IgD-negative memory B cell (primary cell): Measurements from ENCODE around the gene TAMALIN. TPM values are rescaled to one million over a fixed set of nuclear protein-coding genes. Genes with fewer than 3 reads are reported as not detected.
A peak's percentile ranks its signal among the peaks of the same experiment; 100 is the strongest.

Experiments used
- H3K27ac Mint-ChIP-seq, 3 donors: one replicate each; pipeline ENCODE4 v1.8.0; 2020 to 2022; ENCODE audit warnings: mild to moderate bottlenecking in 3 of 3, mixed read lengths in 3 of 3, moderate library complexity in 1 of 3
- H3K27me3 Mint-ChIP-seq: one replicate; pipeline ENCODE4 v1.8.0; 2021; ENCODE audit warnings: mixed read lengths
- H3K36me3 Mint-ChIP-seq: one replicate; pipeline ENCODE4 v1.8.0; 2020; ENCODE audit warnings: mild to moderate bottlenecking, mixed read lengths
- H3K4me1 Mint-ChIP-seq, 3 donors: one replicate each; pipeline ENCODE4 v1.8.0; 2020 to 2022; ENCODE audit warnings: mixed read lengths in 3 of 3, mild to moderate bottlenecking in 1 of 3
- H3K4me3 Mint-ChIP-seq, 4 donors: one replicate each; pipeline ENCODE4 v1.8.0; 2020 to 2022; ENCODE audit warnings: mild to moderate bottlenecking in 4 of 4, mixed read lengths in 4 of 4, moderate library complexity in 3 of 4
- H3K9me3 Mint-ChIP-seq, 3 donors: one replicate each; pipeline ENCODE4 v1.8.0; 2020 to 2021; ENCODE audit warnings: mixed read lengths in 3 of 3, mild to moderate bottlenecking in 1 of 3
- polyA plus RNA-seq: library from polyadenylated mRNA; unstranded; fragments of 300-500 nt; fragmentation: Illumina TruSeq; gene quantifications from one replicate; pipeline ENCODE4 v1.2.3, GENCODE V29; 2021

TAMALIN gene
- 6.4 TPM for polyA plus RNA-seq

GRCh38 chr12:52006726-52007157 is at the start of gene TAMALIN:
Gene TAMALIN (plus strand): TSS chr12:52006946. CDS start chr12:52007020, 74 bp downstream.
- H3K27me3 Mint-ChIP-seq: peaks cover 4% of the 10 kb centered on the region
- peak within 1 kb of the TSS; percentile 88 to 99 (median 97) for H3K27ac Mint-ChIP-seq
- H3K4me3 Mint-ChIP-seq: peak within 1 kb of the TSS; percentile 69 to 98 (median 95)
- peaks cover 14 to 19% (median 14%) of the 10 kb centered on the region in 3 donors for H3K4me1 Mint-ChIP-seq
- H3K36me3 Mint-ChIP-seq: peaks cover 4% of the 10 kb centered on the region
- H3K9me3 Mint-ChIP-seq: no peaks in the 10 kb centered on the region

- Mint-ChIP-seq H3K4me1 (peaks cover 0 to 7% (median under 1%) of the 10 kb centered on the region in 3 donors), H3K9me3 (no peaks in the 10 kb centered on the region), H3K27ac (no peak overlapping the region), H3K36me3 (no peaks in the 10 kb centered on the region), H3K4me3 (no peak overlapping the region), H3K27me3 (no peaks in the 10 kb centered on the region)
Measured at GRCh38 chr12:51958542-51958941, 48.2 kb upstream of the TAMALIN start.

- H3K36me3 Mint-ChIP-seq: peaks cover 4% of the 10 kb centered on the region
- H3K27me3 Mint-ChIP-seq: no peaks in the 10 kb centered on the region
- no peak overlapping the region for H3K27ac Mint-ChIP-seq
- H3K4me3 Mint-ChIP-seq: no peak overlapping the region
- no peaks in the 10 kb centered on the region for H3K9me3 Mint-ChIP-seq
- H3K4me1 Mint-ChIP-seq: peaks cover 0 to 5% (median 0%) of the 10 kb centered on the region in 3 donors
Measured at GRCh38 chr12:51959211-51959610, 47.5 kb upstream of the TAMALIN start.

- Mint-ChIP-seq H3K27ac (no peak overlapping the region), H3K4me1 (peaks cover 0 to 4% (median 0%) of the 10 kb centered on the region in 3 donors), H3K9me3 (no peaks in the 10 kb centered on the region), H3K4me3 (no peak overlapping the region), H3K36me3 (peaks cover 4% of the 10 kb centered on the region), H3K27me3 (no peaks in the 10 kb centered on the region)
Measured at GRCh38 chr12:51959921-51960320, 46.8 kb upstream of the TAMALIN start.

- Mint-ChIP-seq H3K4me1 (peaks cover 0 to 4% (median 0%) of the 10 kb centered on the region in 3 donors), H3K36me3 (peaks cover 5% of the 10 kb centered on the region), H3K9me3 (no peaks in the 10 kb centered on the region), H3K27ac (no peak overlapping the region), H3K27me3 (no peaks in the 10 kb centered on the region), H3K4me3 (no peak overlapping the region)
Measured at GRCh38 chr12:51960488-51960887, 46.3 kb upstream of the TAMALIN start.

- Mint-ChIP-seq H3K27ac (no peak overlapping the region), H3K36me3 (peaks cover 5% of the 10 kb centered on the region), H3K4me1 (peaks cover 0 to 4% (median 0%) of the 10 kb centered on the region in 3 donors), H3K9me3 (no peaks in the 10 kb centered on the region), H3K27me3 (peaks cover 3% of the 10 kb centered on the region), H3K4me3 (no peak overlapping the region)
Measured at GRCh38 chr12:51960890-51961289, 45.9 kb upstream of the TAMALIN start.

GRCh38 chr12:51961834-51962233 is 44.9 kb upstream of the TAMALIN start:
- Mint-ChIP-seq H3K4me1 (peaks cover 0 to 4% (median 0%) of the 10 kb centered on the region in 3 donors), H3K36me3 (peaks cover 5% of the 10 kb centered on the region), H3K27ac (no peak overlapping the region), H3K9me3 (no peaks in the 10 kb centered on the region), H3K4me3 (no peak overlapping the region), H3K27me3 (peaks cover 3% of the 10 kb centered on the region)

- peaks cover 5% of the 10 kb centered on the region for H3K36me3 Mint-ChIP-seq
- no peak overlapping the region for H3K4me3 Mint-ChIP-seq
- H3K27ac Mint-ChIP-seq: no peak overlapping the region
- no peaks in the 10 kb centered on the region for H3K9me3 Mint-ChIP-seq
- H3K27me3 Mint-ChIP-seq: peaks cover 3% of the 10 kb centered on the region
- H3K4me1 Mint-ChIP-seq: peaks cover 0 to 4% (median 0%) of the 10 kb centered on the region in 3 donors
Measured at GRCh38 chr12:51962737-51963136, 44.0 kb upstream of the TAMALIN start.

- H3K4me3 Mint-ChIP-seq: no peak overlapping the region
- peaks cover 3% of the 10 kb centered on the region for H3K27me3 Mint-ChIP-seq
- H3K9me3 Mint-ChIP-seq: no peaks in the 10 kb centered on the region
- peaks cover 0 to 4% (median 0%) of the 10 kb centered on the region in 3 donors for H3K4me1 Mint-ChIP-seq
- no peak overlapping the region for H3K27ac Mint-ChIP-seq
- H3K36me3 Mint-ChIP-seq: peaks cover 5% of the 10 kb centered on the region
Measured at GRCh38 chr12:51963477-51963876, 43.3 kb upstream of the TAMALIN start.

- Mint-ChIP-seq H3K4me1 (peaks cover 36 to 39% (median 37%) of the 10 kb centered on the region in 3 donors), H3K27me3 (peaks cover 3% of the 10 kb centered on the region), H3K27ac (no peak overlapping the region), H3K36me3 (peaks cover 2% of the 10 kb centered on the region), H3K9me3 (no peaks in the 10 kb centered on the region), H3K4me3 (peak overlapping the region in 1 of 4 donors; percentile 5)
Measured at GRCh38 chr12:51969643-51970042, 37.1 kb upstream of the TAMALIN start.

GRCh38 chr12:51970904-51971646 is 35.7 kb upstream of the TAMALIN start:
- Mint-ChIP-seq H3K27me3 (no peaks in the 10 kb centered on the region), H3K9me3 (no peaks in the 10 kb centered on the region), H3K27ac (peak overlapping the region; percentile 21 to 74 (median 69)), H3K36me3 (peaks cover 2% of the 10 kb centered on the region), H3K4me1 (peaks cover 37 to 44% (median 38%) of the 10 kb centered on the region in 3 donors), H3K4me3 (peak overlapping the region; percentile 2 to 92 (median 52))

GRCh38 chr12:51971679-51972421 is 34.9 kb upstream of the TAMALIN start:
- no peaks in the 10 kb centered on the region for H3K27me3 Mint-ChIP-seq
- H3K9me3 Mint-ChIP-seq: no peaks in the 10 kb centered on the region
- H3K27ac Mint-ChIP-seq: peak overlapping the region; percentile 21 to 74 (median 69)
- H3K36me3 Mint-ChIP-seq: peaks cover 5% of the 10 kb centered on the region
- peak overlapping the region in 3 of 4 donors; percentile 14 to 92 (median 44) for H3K4me3 Mint-ChIP-seq
- peaks cover 37 to 44% (median 38%) of the 10 kb centered on the region in 3 donors for H3K4me1 Mint-ChIP-seq

GRCh38 chr12:51972422-51972812 is 34.3 kb upstream of the TAMALIN start:
- peaks cover 37 to 44% (median 38%) of the 10 kb centered on the region in 3 donors for H3K4me1 Mint-ChIP-seq
- H3K4me3 Mint-ChIP-seq: peak overlapping the region in 2 of 4 donors; percentile 74 to 75
- H3K27me3 Mint-ChIP-seq: no peaks in the 10 kb centered on the region
- peak overlapping the region in 1 of 3 donors; percentile 41 for H3K27ac Mint-ChIP-seq
- no peaks in the 10 kb centered on the region for H3K9me3 Mint-ChIP-seq
- H3K36me3 Mint-ChIP-seq: peaks cover 5% of the 10 kb centered on the region

GRCh38 chr12:51972849-51973273 is 33.9 kb upstream of the TAMALIN start:
- no peaks in the 10 kb centered on the region for H3K9me3 Mint-ChIP-seq
- peak overlapping the region in 1 of 3 donors; percentile 41 for H3K27ac Mint-ChIP-seq
- H3K4me3 Mint-ChIP-seq: peak overlapping the region in 2 of 4 donors; percentile 74 to 75
- no peaks in the 10 kb centered on the region for H3K27me3 Mint-ChIP-seq
- peaks cover 5% of the 10 kb centered on the region for H3K36me3 Mint-ChIP-seq
- peaks cover 37 to 44% (median 38%) of the 10 kb centered on the region in 3 donors for H3K4me1 Mint-ChIP-seq

GRCh38 chr12:51973560-51973959 is 33.2 kb upstream of the TAMALIN start:
- no peak overlapping the region for H3K4me3 Mint-ChIP-seq
- no peaks in the 10 kb centered on the region for H3K9me3 Mint-ChIP-seq
- H3K4me1 Mint-ChIP-seq: peaks cover 37 to 44% (median 38%) of the 10 kb centered on the region in 3 donors
- H3K36me3 Mint-ChIP-seq: peaks cover 5% of the 10 kb centered on the region
- H3K27me3 Mint-ChIP-seq: no peaks in the 10 kb centered on the region
- H3K27ac Mint-ChIP-seq: no peak overlapping the region
